Colonic mucosa (tissue), 4 donors: ENCODE data around the gene CKS2. TPM values are rescaled to one million over a fixed set of nuclear protein-coding genes. Genes with fewer than 3 reads are reported as not detected.

Source experiments
- DNase-seq: peaks from one replicate; pipeline ENCODE4 v3.0.0-alpha.2; 2020
- H3K27ac ChIP-seq: fragments of 200-600 bp; one replicate; pipeline ENCODE4 v1.8.0; 2021
- H3K27me3 ChIP-seq: fragments of 200-600 bp; one replicate; pipeline ENCODE4 v1.8.0; 2021
- H3K36me3 ChIP-seq: fragments of 200-600 bp; one replicate; pipeline ENCODE4 v1.8.0; 2021
- H3K4me1 ChIP-seq: fragments of 200-600 bp; one replicate; pipeline ENCODE4 v1.8.0; 2021; ENCODE audit warnings: mild to moderate bottlenecking
- H3K4me3 ChIP-seq: fragments of 200-600 bp; one replicate; pipeline ENCODE4 v1.8.0; 2021
- H3K9ac ChIP-seq, 2 donors: one replicate each; pipeline ENCODE4 v1.7.0; 2013; ENCODE audit warnings: control low read depth in 2 of 2, low read depth in 2 of 2, low read length in 2 of 2
- H3K9me3 ChIP-seq: fragments of 200-600 bp; one replicate; pipeline ENCODE4 v1.8.0; 2021
- CTCF ChIP-seq: fragments of 200-600 bp; IDR thresholded peaks from one replicate; pipeline ENCODE4 v1.8.0; 2022; ENCODE audit warnings: antibody characterized with exemption, mild to moderate bottlenecking
- intact Hi-C: fragments of 100-400 bp; cut with DNase I; formaldehyde crosslinking; loops from one replicate; pipeline ENCODE4 v1.14.1; 2022
- total RNA-seq, 2 donors: library from RNA; stranded (reverse); fragmentation: NEBNext Ultra II Directional in 1 of 2; extraction: Animal tissue kit (Norgen Biotek cat#: 25700) in 1 of 2; gene quantifications; one replicate each; pipeline ENCODE4 v1.2.1, GENCODE V29; 2021
- donor health status: healthy.
- donor health status: DM: no; HTN: no; CAD: no.
- donor health status: DM: no; HTN: no; CAD: no.

The CKS2 gene
- total RNA-seq, 2 donors from 2014 or later, result 42.4 to 134 TPM

- no peaks in the 10 kb centered on the region for H3K4me1 ChIP-seq
- no peaks in the 10 kb centered on the region for H3K27me3 ChIP-seq
- TF ChIP-seq CTCF, result no peak
- DNase-seq, result no peak
- intact Hi-C loops, result no loop called here
- H3K27ac ChIP-seq, result no peak overlapping the region
- H3K4me3 ChIP-seq, result no peak overlapping the region
- H3K9ac ChIP-seq, result no peak overlapping the region
- no peaks in the 10 kb centered on the region for H3K9me3 ChIP-seq
- peaks cover 5% of the 10 kb centered on the region for H3K36me3 ChIP-seq
These were observed 40.7 kb downstream of the CKS2 start for GRCh38 chr9:89351584-89352300.

DNA sequence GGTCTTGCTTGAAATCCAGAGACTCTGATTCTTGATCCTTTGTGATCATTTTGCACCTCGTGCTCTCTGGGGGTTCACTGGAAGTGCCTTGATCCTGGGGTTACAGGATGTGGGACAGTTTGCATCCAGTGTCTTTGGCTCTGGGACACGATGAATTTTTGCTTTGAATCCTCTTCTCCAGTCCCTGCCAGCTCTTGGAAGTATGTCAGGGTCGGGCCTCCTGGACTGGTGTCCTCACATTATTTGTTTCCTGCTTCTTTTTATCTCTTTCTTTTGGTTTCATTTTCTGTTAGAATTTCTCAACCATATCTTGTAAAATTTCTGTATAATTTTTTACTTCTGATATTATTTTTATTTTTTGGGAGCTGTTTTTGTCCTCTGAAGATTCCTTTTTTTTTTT, 41.5 kb downstream of the CKS2 start:
- no peaks in the 10 kb centered on the region for H3K9me3 ChIP-seq
- H3K9ac ChIP-seq, result no peak overlapping the region
- H3K4me3 ChIP-seq, result no peak overlapping the region
- no peak for DNase-seq
- TF ChIP-seq CTCF, result no peak
- intact Hi-C loops, result no loop called here
- peaks cover 5% of the 10 kb centered on the region for H3K36me3 ChIP-seq
- no peak overlapping the region for H3K27ac ChIP-seq
- H3K27me3 ChIP-seq, result no peaks in the 10 kb centered on the region
- H3K4me1 ChIP-seq, result no peaks in the 10 kb centered on the region

GRCh38 chr9:89352874-89353649, 42.1 kb downstream of the CKS2 start:
- no peak overlapping the region for H3K27ac ChIP-seq
- no peak for DNase-seq
- peaks cover 5% of the 10 kb centered on the region for H3K36me3 ChIP-seq
- no peak overlapping the region for H3K4me3 ChIP-seq
- no peaks in the 10 kb centered on the region for H3K4me1 ChIP-seq
- no peaks in the 10 kb centered on the region for H3K9me3 ChIP-seq
- intact Hi-C loops, result no loop called here
- H3K9ac ChIP-seq, result no peak overlapping the region
- no peak for TF ChIP-seq CTCF
- H3K27me3 ChIP-seq, result no peaks in the 10 kb centered on the region

DNA sequence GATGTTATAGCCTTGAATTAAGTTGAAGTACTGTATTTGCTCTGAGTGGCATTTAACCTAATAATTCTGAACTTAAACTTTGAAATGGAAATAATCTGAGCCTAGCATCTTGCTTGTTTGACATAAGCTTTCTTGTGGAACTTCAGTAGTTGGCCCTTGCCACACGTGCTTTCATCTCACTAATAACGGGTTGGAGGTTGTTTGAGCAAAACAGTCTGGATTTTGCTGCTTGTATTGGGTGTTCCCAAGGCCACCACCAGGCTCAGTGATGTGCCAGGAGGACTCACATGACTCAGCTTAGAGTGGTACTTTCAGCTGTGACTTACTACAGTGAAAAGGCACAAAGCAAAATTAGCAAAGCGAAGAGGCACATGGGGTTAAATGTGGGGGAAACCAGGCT, 43.0 kb downstream of the CKS2 start:
- H3K27me3 ChIP-seq, result no peaks in the 10 kb centered on the region
- no peak for TF ChIP-seq CTCF
- no peak overlapping the region for H3K4me3 ChIP-seq
- H3K27ac ChIP-seq, result no peak overlapping the region
- no peaks in the 10 kb centered on the region for H3K4me1 ChIP-seq
- H3K9ac ChIP-seq, result no peak overlapping the region
- DNase-seq, result no peak
- H3K9me3 ChIP-seq, result no peaks in the 10 kb centered on the region
- intact Hi-C loops, result no loop called here
- peaks cover under 1% of the 10 kb centered on the region for H3K36me3 ChIP-seq

DNA sequence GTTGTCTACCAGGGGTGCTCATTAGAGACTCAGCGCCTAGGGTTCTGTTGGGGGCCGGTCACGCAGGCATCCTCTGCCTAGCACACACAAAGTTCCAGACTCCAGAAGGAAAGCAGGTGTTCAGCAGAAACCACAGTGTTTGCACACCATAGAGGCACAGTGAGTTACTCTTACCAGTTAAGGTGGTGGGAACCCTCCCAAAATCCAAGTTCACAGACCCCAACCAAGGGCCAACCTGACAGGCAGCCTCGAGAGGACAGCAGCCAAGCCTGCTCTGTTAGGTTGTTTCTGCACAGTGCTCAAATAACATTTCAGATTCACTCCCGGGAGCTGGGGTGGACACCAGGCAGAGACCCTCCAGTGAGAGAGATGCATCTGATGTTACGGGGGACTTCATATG, 43.5 kb downstream of the CKS2 start:
- H3K27ac ChIP-seq, result no peak overlapping the region
- no peak for TF ChIP-seq CTCF
- H3K9ac ChIP-seq, result no peak overlapping the region
- no peaks in the 10 kb centered on the region for H3K27me3 ChIP-seq
- no peak overlapping the region for H3K4me3 ChIP-seq
- no peak for DNase-seq
- no peaks in the 10 kb centered on the region for H3K9me3 ChIP-seq
- H3K4me1 ChIP-seq, result no peaks in the 10 kb centered on the region
- H3K36me3 ChIP-seq, result no peaks in the 10 kb centered on the region
- intact Hi-C loops, result no loop called here
